Suppressor macrophage treated with lipopolysaccharide for 1 hour (primary cell): ENCODE measurements around the gene APH1B.
A peak's percentile ranks its signal among the peaks of the same experiment; 100 is the strongest.
"Not testable (repeated sequence)": the region's sequence is repeated elsewhere in the genome, so short reads cannot be mapped to it uniquely, and the experiment has no call there.

Experiments used
- DNase-seq, 3 donors: peaks; one replicate each; pipeline ENCODE4 v3.0.0-alpha.2; 2020 to 2022

Gene APH1B

GRCh38 chr15:63301088-63301487 is 23.7 kb downstream of the APH1B start:
- DNase-seq, result no peak

- no peak for DNase-seq
Measured at GRCh38 chr15:63305260-63305659, 27.9 kb downstream of the APH1B start.

GRCh38 chr15:63306492-63307073 is 29.2 kb downstream of the APH1B start:
- DNase-seq, result no peak

- no peak for DNase-seq
Measured at GRCh38 chr15:63308491-63308890, 31.1 kb downstream of the APH1B start.

- DNase-seq, result no peak
Measured at GRCh38 chr15:63308947-63309346, 31.5 kb downstream of the APH1B start.

- no peak for DNase-seq
Measured at GRCh38 chr15:63310646-63311045, 33.2 kb downstream of the APH1B start.

GRCh38 chr15:63312286-63312685 is 34.9 kb downstream of the APH1B start:
- no peak for DNase-seq

- DNase-seq, result no peak
Measured at GRCh38 chr15:63313825-63314224, 36.4 kb downstream of the APH1B start.

GRCh38 chr15:63314409-63314808 is 37.0 kb downstream of the APH1B start:
- DNase-seq, result no peak

GRCh38 chr15:63318344-63318743 is 40.9 kb downstream of the APH1B start:
- DNase-seq, result peak in 1 of 3 donors; percentile 10

- DNase-seq, result no peak
Measured at GRCh38 chr15:63319065-63319464, 41.7 kb downstream of the APH1B start.

- not testable (repeated sequence) for DNase-seq
Measured at GRCh38 chr15:63320446-63320845, 43.0 kb downstream of the APH1B start.

GRCh38 chr15:63320981-63321380 is 43.6 kb downstream of the APH1B start:
- DNase-seq, result not testable (repeated sequence)

- DNase-seq, result no peak
Measured at GRCh38 chr15:63321462-63321861, 44.1 kb downstream of the APH1B start.

GRCh38 chr15:63322541-63322940 is 45.1 kb downstream of the APH1B start:
- DNase-seq, result no peak

GRCh38 chr15:63323798-63324563 is 46.6 kb downstream of the APH1B start:
- DNase-seq, result peak in 1 of 3 donors; percentile 15

GRCh38 chr15:63324770-63325169 is 47.4 kb downstream of the APH1B start:
- no peak for DNase-seq

- DNase-seq, result no peak
Measured at GRCh38 chr15:63327648-63328421, 50.4 kb downstream of the APH1B start.

GRCh38 chr15:63329567-63330350 is 52.4 kb downstream of the APH1B start:
- DNase-seq, result no peak

- DNase-seq, result no peak
Measured at GRCh38 chr15:63330926-63331325, 53.5 kb downstream of the APH1B start.

GRCh38 chr15:63331456-63331855 is 54.1 kb downstream of the APH1B start:
- DNase-seq, result no peak

GRCh38 chr15:63332367-63333124 is 55.1 kb downstream of the APH1B start:
- DNase-seq, result peak in 2 of 3 donors; percentile 12 to 36
